HG02885 (cell line): ENCODE results near the gene LCP2.

Experiments
- ATAC-seq: cut with Tn5 transposase; IDR thresholded peaks from one replicate; pipeline ENCODE4 v1.9.1; 2021; ENCODE audit warnings: mild to moderate bottlenecking; ENCODE audit not compliant: unreplicated experiment, poor library complexity

LCP2 gene

GRCh38 chr5:170300361-170301013 lies 2.9 kb upstream of the LCP2 start:
- no peak for ATAC-seq

- ATAC-seq: peak; percentile 59
These were observed 515 bp downstream of the LCP2 start for GRCh38 chr5:170296935-170297588.

DNA sequence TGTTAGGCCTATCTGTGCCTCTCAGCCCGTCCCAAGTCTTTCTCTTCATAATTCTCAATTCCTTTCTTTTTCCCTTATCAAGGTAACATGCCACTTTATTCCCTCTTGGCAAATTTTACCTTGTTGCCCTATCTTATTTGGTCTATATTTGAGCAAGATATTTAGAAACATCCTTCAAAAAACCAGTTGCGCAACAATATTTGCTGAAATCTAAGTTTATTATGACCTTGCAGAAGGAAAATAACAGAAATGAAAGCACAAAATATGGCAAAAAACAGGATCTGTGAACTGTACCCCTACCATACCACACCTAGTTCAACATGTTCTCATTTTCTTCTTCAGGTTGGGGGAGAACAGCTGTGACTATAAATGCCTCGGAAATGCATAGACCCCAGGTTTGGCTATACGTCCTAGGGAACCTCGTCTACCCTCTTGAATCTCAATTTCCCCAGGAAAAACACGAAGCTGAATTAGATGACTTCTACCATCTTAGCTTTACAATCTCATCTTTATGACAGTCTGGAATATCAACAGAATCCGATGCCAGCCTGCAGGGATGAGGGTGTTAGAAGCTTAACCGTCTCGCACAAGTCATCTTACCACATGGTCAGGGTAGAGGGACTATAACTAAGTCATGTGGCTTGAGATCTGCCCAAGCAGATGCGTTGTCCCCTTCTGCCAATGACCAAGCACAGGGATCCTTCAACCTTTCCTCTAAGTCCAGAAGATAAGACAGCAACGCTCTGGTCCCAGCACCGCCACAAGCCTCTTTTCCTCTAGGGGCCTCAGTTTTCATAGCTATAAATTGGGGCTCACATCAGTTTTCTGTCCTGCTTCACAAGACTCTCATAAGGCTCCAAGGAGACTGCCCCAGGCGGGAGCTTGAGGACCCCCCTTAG lies 1.3 kb downstream of the LCP2 start:
- ATAC-seq: no peak

- no peak for ATAC-seq
These were observed 3.0 kb downstream of the LCP2 start for GRCh38 chr5:170294556-170294955.

GRCh38 chr5:170294057-170294456 lies 3.5 kb downstream of the LCP2 start:
- no peak for ATAC-seq

DNA sequence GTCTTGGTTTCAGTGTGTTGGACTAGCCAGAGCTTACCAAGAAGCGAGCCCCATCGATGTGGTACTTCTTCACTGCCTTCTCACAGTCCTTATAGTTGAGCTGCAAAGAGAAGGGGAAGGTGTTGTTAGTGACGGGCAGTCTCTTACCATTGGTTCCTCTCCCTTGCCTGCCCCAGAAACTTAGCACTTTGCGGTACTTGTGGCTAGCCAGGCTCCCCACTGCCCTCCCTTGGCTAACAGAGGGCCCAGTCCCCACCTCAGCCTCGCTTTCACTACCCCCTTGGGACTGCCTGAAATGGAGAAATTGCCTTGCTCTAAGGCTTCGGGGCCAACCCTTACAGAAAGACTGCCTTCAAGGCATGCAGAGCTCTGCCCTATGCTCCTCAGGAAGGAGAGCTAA lies 4.3 kb downstream of the LCP2 start:
- peak; percentile 81 for ATAC-seq

GRCh38 chr5:170292179-170293104 lies 5.1 kb downstream of the LCP2 start:
- no peak for ATAC-seq

- no peak for ATAC-seq
These were observed 7.1 kb downstream of the LCP2 start for GRCh38 chr5:170290498-170290897.

DNA sequence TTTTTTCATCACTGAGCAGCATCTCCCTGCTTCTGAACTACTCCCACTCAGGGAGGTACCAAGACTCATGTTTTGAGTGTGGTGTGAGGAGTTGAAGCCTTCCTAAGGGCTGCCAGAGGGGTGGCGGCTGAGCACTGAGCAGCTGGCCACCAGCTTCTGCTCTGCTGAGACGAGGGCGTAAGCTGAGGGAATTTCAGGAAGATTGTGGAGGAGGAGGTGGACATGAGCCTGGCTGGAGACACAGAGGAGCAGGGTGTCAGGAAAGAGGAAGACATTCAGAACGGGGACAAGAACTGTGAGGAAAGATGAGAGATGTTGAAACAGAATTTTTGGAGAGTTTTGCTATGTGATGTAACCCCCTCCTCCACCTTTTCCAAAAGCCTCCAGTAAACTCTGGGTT lies 7.8 kb downstream of the LCP2 start:
- ATAC-seq: no peak

DNA sequence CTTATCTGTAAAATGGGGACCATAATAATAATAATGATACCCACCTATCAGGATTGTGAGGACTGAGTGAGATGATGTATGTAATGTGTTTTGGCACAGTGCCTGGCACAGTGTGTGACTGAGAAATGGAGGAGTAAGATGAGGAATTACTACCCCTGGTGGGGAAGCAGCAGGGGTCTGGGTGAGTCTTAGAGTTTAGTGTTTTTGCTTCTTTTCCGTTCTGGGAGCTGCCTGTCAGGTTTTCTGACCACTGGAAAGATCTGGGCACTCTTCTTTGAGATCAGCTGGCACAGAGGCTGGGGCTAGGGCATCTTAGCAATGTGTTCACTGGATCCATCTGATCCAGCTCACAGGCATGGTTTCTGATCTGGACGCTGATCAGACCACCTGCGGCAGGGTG lies 8.5 kb downstream of the LCP2 start:
- ATAC-seq: no peak

DNA sequence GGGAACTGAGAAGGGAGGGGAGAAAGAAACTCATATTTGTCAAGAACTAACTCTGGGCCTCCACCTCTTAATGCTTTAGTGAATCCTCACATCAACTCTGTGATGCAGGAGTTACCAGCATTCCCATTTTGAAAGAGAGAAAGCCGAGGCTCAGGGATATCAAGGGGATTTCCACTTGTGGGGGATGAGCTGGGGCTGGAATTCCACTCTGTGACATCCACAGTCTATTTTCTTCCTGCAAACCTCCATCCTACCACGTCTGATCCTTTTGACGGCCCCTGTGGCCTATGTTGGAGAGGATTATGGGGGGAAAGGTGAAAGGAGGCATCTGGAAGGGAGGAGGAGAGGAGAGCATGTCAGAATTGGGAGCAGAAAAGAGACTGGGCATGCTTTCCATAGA lies 9.0 kb downstream of the LCP2 start:
- ATAC-seq: no peak

DNA sequence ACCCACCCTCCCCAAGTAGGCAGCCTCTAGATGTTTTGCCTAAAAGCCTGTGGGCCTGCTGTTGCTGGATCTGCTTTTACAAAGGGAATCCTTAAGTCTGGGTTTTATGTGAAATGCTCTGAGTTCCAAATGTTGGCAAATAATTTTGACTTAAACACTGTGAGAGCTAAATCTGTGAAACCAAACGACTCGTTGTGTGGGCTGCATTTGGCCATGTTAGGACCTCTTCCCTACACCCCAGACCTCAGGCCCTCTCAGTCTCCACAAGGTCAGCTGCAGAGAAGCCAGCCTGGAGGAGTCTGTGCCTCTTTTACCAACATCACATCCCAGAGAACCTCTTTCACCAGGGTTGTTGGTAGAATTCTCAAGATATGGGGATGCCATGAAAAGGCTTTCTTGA lies 9.4 kb downstream of the LCP2 start:
- ATAC-seq: no peak

GRCh38 chr5:170287532-170287931 lies 10.0 kb downstream of the LCP2 start:
- no peak for ATAC-seq

- no peak for ATAC-seq
These were observed 11.1 kb downstream of the LCP2 start for GRCh38 chr5:170286386-170286925.

DNA sequence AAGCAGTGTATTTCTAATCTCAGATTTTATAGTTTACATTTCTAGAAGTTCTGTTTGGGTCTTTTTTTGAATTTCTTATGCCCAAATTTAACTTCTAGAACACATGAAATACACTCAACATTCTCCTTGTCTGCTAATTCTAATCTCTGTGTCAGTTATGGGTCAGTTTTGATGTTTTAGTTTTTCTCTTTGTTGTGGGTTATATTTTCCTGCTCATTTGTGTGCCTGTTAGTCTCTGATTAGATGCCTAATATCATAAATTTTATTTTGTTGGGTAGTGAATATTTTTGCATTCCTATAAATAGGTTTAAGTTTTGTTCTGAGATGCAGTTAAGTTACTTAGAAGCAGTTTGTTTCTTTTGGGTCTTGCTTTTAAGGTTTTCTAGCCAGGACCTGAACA lies 12.4 kb downstream of the LCP2 start:
- no peak for ATAC-seq

- ATAC-seq: no peak
These were observed 13.3 kb downstream of the LCP2 start for GRCh38 chr5:170284231-170284630.

DNA sequence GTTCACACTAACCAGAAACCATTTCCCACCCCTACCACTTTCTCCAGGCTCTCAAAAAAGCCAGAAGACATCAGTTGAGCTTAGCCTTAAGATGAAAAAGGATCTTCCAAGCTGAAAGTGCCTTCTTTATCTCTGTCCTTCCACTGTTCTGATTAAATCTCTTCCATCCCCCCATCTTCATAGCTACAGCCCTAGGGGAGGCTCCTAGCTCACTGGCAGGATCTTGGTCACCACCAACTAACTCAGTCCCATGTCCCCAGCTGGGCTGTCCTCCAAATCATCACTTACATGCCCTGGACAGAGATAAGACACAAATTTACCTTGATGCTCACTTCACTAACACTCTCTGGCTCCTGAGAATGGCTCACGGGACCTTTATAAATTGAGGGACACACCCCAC lies 14.3 kb downstream of the LCP2 start:
- no peak for ATAC-seq

DNA sequence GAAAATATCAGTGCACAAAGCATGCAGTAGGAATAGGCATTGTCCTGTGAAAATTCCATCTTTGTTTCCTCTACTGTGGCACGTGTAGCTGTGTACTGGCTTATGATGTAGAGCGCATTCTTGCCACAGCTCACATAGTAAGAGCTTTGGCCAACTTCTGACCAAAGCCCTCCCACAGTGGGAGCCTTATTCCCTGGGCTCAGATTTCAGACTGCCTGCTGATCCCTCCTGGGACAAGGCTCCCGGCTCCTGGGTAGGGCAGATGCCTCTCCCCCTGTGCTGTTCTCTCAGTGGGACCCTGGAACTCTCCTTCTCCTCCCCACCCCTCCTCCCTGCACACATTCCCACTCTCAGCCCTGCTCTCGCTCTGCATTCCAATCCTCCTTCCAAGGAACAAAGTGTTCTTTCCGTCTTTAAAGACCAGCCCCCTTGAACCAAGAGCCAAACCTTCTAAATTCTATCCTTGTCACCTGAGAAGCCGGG lies 17.5 kb downstream of the LCP2 start:
- ATAC-seq: no peak

DNA sequence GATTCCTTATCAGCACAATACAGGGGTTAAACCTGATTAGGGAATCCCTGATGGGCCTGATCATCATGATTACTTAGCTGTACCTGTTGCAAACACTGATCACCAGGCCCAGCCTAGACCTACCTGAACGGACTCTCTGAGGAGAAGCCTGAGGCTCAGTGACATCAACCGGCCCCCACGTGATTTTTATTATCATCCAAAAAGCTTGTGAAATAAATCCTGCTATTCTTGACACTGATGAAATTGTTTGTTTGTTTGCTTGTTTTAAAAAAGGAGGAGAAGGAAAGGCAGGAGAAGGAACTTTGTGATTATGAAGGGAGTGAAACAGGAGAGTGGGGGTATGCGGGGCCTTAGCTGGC lies 18.1 kb downstream of the LCP2 start:
- no peak for ATAC-seq
